SK-N-SH (cell line): ENCODE measurements around the gene PIEZO2.

Experiments
- CTCF ChIP-seq: fragments of 200-600 bp; sonication (generic); IDR thresholded peaks from 2 replicates; pipeline ENCODE4 v1.6.1; 2017; ENCODE audit warnings: antibody characterized with exemption, mild to moderate bottlenecking, moderate library complexity
- EZH2phosphoT487 ChIP-seq: fragments of 200-600 bp; sonication (generic); IDR thresholded peaks from 2 replicates; pipeline ENCODE4 v1.6.1; 2017; ENCODE audit warnings: low read depth, mixed run types, mild to moderate bottlenecking, antibody characterized with exemption, moderate library complexity, borderline replicate concordance
- GABPA ChIP-seq: IDR thresholded peaks from 2 replicates; pipeline ENCODE4 v1.4.0; 2012; ENCODE audit warnings: low read depth, mild to moderate bottlenecking
- MXI1 ChIP-seq: IDR thresholded peaks from 2 replicates; pipeline ENCODE4 v1.6.1; 2012; ENCODE audit warnings: mild to moderate bottlenecking, low read depth, low read length, improper control_type of control experiment
- NRF1 ChIP-seq: IDR thresholded peaks from 2 replicates; pipeline ENCODE4 v1.6.1; 2012; ENCODE audit warnings: low read depth, mild to moderate bottlenecking, low read length
- POLR2AphosphoS5 ChIP-seq: IDR thresholded peaks from 2 replicates; pipeline ENCODE4 v1.6.1; 2012; ENCODE audit warnings: low read depth, low read length
- RAD21 ChIP-seq: IDR thresholded peaks from 2 replicates; pipeline ENCODE4 v1.6.1; 2012; ENCODE audit warnings: mild to moderate bottlenecking, low read length
- TAF1 ChIP-seq: IDR thresholded peaks from 2 replicates; pipeline ENCODE4 v1.6.1; 2012; ENCODE audit warnings: low read depth, mild to moderate bottlenecking, low read length, moderate library complexity, borderline replicate concordance
- TF ChIP-seq, protein P1 (sequence below): IDR thresholded peaks from 2 replicates; pipeline ENCODE4 v1.6.1; 2012; ENCODE audit warnings: mild to moderate bottlenecking, low read depth, low read length, moderate library complexity

DNA sequence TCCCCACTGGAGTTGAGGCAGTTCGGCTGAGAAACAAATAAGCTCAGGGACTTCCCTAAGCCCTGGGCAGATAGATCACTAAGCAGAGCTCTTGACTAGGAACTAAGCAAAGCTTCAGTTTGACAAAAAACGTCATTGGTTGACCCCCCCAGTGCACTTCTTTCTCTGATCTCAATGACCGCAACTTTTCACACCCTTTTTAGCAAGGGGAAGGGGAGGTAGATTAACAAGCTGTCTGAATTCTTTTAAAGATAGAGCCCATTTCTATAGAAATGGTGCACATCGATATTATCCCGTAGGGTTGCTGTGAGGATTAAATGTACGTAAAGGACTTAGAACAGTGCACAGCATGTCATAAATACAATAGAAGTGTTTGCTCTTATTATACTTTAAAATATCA, 42.5 kb downstream of the PIEZO2 start:
- no peak for TF ChIP-seq CTCF
- no peak for TF ChIP-seq NRF1
- no peak for TF ChIP-seq GABPA
- TF ChIP-seq EZH2phosphoT487 = no peak
- TF ChIP-seq POLR2AphosphoS5 = no peak
- no peak for TF ChIP-seq MXI1
- no peak for TF ChIP-seq RAD21
- TF ChIP-seq, protein P1, sequence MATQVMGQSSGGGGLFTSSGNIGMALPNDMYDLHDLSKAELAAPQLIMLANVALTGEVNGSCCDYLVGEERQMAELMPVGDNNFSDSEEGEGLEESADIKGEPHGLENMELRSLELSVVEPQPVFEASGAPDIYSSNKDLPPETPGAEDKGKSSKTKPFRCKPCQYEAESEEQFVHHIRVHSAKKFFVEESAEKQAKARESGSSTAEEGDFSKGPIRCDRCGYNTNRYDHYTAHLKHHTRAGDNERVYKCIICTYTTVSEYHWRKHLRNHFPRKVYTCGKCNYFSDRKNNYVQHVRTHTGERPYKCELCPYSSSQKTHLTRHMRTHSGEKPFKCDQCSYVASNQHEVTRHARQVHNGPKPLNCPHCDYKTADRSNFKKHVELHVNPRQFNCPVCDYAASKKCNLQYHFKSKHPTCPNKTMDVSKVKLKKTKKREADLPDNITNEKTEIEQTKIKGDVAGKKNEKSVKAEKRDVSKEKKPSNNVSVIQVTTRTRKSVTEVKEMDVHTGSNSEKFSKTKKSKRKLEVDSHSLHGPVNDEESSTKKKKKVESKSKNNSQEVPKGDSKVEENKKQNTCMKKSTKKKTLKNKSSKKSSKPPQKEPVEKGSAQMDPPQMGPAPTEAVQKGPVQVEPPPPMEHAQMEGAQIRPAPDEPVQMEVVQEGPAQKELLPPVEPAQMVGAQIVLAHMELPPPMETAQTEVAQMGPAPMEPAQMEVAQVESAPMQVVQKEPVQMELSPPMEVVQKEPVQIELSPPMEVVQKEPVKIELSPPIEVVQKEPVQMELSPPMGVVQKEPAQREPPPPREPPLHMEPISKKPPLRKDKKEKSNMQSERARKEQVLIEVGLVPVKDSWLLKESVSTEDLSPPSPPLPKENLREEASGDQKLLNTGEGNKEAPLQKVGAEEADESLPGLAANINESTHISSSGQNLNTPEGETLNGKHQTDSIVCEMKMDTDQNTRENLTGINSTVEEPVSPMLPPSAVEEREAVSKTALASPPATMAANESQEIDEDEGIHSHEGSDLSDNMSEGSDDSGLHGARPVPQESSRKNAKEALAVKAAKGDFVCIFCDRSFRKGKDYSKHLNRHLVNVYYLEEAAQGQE = no peak
- no peak for TF ChIP-seq TAF1
